NCI-H345 (cell line): ENCODE results near the gene UTS2R.
"Not testable (repeated sequence)": the region's sequence is repeated elsewhere in the genome, so short reads cannot be mapped to it uniquely, and the experiment has no call there.

Source experiments
- DNase-seq: peaks from one replicate; lab custom pipeline; 2025; lab: John Stamatoyannopoulos, UW

The UTS2R gene

GRCh38 chr17:82334204-82334621 is 37.4 kb upstream of the UTS2R start:
- DNase-seq = no peak

DNA sequence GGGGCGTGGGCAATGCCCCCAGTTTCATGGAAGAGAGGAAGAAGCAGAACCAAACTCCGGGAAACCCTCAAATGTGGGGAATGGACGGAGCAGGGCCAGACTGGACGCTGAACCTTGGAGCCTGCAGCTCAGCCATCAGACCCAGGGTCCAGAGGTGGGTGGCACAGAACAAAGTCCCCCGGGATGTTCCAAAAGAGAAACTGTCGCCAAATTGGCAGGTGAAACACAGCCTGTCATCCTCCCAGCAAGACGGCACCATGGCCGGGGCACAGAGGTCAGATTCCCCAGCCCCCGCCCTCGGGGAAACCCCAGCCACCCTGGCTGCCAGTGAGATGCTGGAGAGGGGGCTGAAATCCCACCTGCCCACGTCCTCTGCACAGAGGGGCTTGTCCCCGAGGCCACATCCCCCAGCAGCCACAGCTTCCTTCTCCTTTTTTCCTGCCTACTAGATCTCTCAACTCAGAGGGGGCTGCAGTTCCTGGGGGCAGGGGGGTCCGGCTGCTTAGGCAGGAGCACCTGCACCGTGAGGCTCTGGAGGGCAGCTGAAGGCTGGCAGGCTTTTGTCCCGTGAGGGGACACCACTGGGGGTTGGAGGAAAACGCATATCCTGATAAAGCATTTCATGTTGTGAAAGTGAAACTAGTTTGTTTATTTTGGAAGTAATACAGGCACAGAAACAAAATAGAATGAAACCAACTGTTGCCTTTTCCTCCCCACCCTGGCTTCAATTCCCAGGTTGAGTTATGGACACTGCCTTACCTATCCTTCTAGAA is 36.8 kb upstream of the UTS2R start:
- DNase-seq = no peak

GRCh38 chr17:82338858-82339633 is 32.5 kb upstream of the UTS2R start:
- DNase-seq = no peak

DNA sequence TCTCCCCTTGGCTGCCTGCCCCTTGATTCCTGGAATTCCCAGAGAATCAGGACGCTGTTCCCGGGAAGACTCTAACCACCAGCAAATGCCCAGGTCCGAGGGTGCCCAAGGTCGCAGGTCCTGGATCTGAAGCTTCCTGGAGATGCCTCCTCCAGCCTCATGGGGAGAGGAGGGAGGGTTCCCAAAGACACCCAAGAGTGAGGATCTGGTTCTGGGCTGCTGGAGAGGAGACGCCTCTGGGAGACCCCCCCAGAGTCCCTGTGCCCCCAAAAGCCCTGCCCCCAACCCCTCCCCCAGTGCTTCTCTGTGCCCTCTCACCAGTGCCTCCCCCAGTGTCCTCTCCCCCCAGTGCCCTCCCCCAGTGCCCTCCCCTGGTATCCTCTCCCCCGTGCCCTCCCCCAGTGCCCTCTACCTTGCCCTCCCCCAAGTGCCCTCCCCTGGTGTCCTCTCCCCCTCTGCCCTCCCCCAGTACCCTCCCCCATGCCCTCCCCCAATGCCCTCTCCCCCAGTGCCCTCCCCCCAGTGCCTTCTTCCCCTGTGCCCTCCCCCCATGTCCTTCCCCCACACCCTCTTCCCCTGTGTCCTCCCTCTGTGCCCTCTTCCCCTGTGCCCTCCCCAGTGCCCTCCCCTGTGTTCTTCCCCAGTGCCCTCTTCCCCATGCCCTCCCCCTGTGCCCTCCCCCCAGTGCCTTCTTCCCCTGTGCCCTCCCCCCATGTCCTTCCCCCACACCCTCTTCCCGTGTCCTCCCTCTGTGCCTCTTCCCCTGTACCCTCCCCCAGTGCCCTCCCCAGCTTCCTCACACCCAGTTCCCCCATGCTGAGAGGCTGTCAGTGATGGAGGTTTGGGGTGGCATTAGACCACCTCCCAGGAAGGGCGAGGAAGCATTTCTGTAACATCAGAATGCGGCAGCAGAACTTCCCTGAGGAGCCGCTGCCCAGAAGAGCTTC is 31.7 kb upstream of the UTS2R start:
- no peak for DNase-seq

GRCh38 chr17:82342361-82343079 is 29.0 kb upstream of the UTS2R start:
- DNase-seq = no peak

DNA sequence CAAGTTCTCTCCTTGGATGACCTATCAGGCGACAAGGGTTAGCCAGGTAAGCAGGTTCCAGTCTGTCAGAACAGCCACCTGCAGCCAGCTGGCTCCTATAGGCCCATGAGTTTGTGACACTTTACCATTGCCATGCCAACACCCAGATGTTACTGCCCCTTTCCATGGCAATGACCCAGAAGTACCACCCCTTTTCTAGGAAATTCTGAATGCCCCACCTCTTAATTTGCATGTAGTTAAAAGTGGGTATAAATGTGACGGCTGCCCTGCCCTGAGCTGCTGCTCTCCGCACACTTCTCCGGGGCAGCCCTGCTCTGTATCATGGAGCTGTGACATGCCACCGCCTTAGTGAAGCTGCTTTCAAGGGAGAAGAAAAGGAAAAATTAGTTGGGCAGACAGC is 28.0 kb upstream of the UTS2R start:
- DNase-seq = no peak

GRCh38 chr17:82344175-82344907 is 27.2 kb upstream of the UTS2R start:
- no peak for DNase-seq

- DNase-seq = no peak
These were observed 26.2 kb upstream of the UTS2R start for GRCh38 chr17:82345151-82345976.

DNA sequence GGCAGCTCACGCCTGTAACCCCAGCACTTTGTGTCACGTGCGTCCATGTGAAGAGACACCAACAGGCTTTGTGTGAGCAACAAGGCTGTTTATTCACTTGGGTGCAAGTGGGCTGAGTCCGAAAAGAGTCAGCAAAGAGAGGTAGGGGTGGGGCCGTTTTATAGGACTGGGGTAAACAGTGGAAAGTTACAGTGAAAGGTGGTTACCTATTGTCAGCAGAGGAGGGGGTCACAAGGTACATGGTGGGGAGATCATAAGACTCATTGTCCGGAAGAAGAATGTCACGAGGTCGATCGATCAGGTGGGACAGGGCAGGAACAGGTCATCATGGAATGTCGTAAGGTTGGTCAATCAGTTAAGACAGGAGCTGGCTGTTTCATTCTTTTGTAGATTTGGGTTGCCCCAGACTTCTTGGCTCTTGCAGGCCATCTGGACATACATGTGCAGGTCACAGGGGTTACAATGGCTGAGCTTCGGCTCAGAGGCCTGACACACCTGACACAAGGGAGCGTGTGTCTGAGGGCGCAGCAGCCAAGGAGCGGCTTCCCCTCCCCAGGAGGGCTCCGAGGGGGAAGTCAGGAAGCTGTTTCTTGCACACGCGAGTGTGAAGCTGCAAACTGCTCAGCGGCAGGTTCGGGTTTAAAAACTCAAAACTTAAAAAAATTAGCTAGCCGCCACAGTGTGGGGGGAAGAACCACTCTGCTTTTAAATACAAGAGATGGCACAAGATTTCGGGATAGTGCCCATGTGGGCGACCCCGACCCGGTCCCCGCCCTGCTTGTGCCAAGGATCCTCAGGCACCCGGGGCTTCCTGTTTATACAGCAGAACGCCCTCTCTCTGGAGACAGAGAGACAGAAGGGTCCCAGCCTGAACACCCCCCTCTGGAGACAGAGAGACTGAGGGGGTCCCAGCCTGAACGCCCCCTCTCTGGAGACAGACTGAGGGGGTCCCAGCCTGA is 24.9 kb upstream of the UTS2R start:
- DNase-seq = no peak

DNA sequence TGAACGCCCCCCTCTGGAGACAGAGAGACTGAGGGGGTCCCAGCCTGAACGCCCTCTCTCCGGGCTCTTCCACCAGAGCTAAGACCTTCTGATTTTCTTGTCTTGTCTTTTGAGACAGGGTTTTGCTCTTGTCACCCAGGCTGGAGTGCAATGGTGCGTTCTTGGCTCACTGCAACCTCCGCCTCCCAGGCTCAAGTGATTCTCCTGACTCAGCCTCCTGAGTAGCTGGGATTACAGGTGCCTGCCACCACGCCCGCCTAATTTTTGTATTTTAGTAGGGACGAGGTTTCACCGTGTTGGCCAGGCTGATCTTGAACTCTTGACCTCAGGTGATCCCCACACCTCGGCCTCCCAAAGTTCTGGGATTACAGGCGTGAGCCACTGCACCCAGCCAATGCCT is 23.6 kb upstream of the UTS2R start:
- DNase-seq = not testable (repeated sequence)

DNA sequence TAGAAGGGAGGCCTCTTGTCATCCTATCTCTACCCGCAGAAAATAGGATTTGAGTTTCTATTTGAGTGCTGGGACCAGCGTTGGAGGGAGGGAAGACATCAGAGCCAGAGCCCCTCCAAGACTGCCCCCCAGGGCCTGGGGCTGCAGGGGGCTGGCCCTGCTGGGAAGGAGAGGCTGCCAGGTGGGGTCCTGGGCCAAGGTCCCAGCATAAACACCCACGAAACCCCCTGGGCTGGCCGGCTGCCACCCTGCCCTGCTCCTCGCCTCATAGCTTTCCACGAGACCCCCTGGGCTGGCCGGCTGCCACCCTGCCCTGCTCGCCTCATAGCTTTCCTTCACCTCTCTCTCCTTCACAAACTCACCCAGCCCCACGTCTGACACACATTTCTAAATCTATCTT is 23.1 kb upstream of the UTS2R start:
- DNase-seq = no peak

- no peak for DNase-seq
These were observed 22.7 kb upstream of the UTS2R start for GRCh38 chr17:82348866-82349265.

GRCh38 chr17:82349287-82349701 is 22.3 kb upstream of the UTS2R start:
- no peak for DNase-seq

DNA sequence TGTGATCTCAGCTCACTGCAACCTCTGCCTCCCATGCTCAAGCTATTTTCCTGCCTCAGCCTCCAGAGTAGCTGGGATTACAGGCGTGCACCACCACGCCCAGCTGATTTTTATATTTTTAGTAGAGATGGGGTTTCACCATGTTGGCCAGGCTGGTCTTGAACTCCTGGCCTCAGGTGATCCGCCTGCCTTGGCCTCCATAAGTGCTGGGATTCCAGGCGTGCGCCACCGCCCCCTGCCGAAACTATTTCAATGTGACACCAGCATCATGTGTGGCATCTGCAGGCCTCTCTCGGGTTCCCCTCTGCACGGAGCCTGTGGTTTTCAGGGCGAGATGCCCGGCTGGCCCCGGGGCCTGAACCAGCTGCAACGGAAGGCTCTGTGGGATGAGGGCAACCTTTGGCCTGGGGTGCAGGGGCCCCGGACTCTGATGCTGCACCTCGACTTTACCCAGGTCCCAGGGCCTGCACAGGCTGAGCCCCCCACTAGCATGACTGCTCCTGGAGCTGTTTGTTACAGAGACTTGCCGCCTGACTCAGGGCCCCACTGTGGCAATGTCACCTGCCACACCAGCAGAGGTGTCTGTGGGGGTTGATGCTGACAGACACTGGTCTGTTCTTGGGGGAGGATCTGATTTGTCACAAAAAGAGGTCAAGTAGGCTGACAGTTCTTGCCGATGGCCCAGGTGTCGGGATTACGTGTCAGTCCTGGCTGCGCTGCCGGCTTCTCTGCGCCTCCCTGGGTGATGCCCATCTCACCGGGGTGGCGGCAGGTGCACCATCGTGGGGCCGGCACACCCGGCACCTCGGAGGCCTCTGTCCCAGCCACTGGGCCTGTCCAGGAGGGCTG is 21.2 kb upstream of the UTS2R start:
- DNase-seq = no peak

- no peak for DNase-seq
These were observed 20.3 kb upstream of the UTS2R start for GRCh38 chr17:82351254-82351712.

GRCh38 chr17:82351713-82352488 is 19.7 kb upstream of the UTS2R start:
- DNase-seq = peak; percentile 93

DNA sequence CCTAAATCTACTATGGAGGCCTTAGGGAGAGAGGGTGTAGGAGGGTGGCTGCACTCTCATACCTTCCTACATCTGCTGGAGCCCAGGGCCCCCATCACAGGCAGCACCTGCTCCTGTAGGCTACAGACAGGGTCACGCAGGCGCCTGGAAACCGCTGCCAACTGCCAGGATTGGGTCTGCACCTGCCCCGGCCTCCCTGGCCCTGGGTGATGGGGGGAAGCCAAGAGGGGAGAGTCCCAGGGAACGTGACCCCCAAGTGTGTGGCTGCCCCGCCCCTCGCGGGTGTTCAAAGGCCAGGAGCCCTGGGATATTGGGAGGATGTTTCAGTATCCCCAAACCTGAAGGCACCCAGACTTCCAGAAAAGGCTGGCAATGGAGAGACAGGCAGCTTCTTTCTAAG is 18.1 kb upstream of the UTS2R start:
- no peak for DNase-seq
